Loucy (cell line): ENCODE results near the gene FCHSD2.
"Not testable (repeated sequence)": the region's sequence is repeated elsewhere in the genome, so short reads cannot be mapped to it uniquely, and the experiment has no call there.

Experiments used
- H2AFZ ChIP-seq: fragments of 200-600 bp; sonication (generic); 2 replicates; pipeline ENCODE4 v1.6.0; 2016; ENCODE audit warnings: antibody characterized with exemption, mild to moderate bottlenecking, low read length, moderate library complexity
- H3F3A ChIP-seq: fragments of 200-600 bp; 2 replicates; pipeline ENCODE4 v1.6.0; 2016; ENCODE audit warnings: antibody characterized with exemption, low read depth, mild to moderate bottlenecking
- H3K27me3 ChIP-seq: fragments of 200-600 bp; sonication (generic); 2 replicates; pipeline ENCODE4 v1.6.1; 2014; ENCODE audit warnings: low read length, mild to moderate bottlenecking; ENCODE audit not compliant: insufficient read depth, poor library complexity, severe bottlenecking
- H3K36me3 ChIP-seq: fragments of 200-600 bp; sonication (generic); 2 replicates; pipeline ENCODE4 v1.6.1; 2016; ENCODE audit warnings: low read length; ENCODE audit not compliant: insufficient read depth
- H3K4me1 ChIP-seq: fragments of 200-600 bp; sonication (generic); 2 replicates; pipeline ENCODE4 v1.5.1; 2014; ENCODE audit warnings: low read length, mild to moderate bottlenecking; ENCODE audit not compliant: insufficient read depth, poor library complexity, severe bottlenecking
- H3K4me2 ChIP-seq: fragments of 200-600 bp; sonication (generic); 2 replicates; pipeline ENCODE4 v1.6.0; 2014; ENCODE audit warnings: antibody characterized with exemption, low read length, low read depth, mild to moderate bottlenecking; ENCODE audit not compliant: poor library complexity, severe bottlenecking
- H3K4me3 ChIP-seq: fragments of 200-600 bp; sonication (generic); 2 replicates; pipeline ENCODE4 v1.5.1; 2014; ENCODE audit warnings: low read length, mild to moderate bottlenecking, mixed read lengths; ENCODE audit not compliant: poor library complexity, severe bottlenecking
- H3K79me2 ChIP-seq: fragments of 200-600 bp; sonication (generic); 2 replicates; pipeline ENCODE4 v1.6.1; 2014; ENCODE audit warnings: low read length; ENCODE audit not compliant: insufficient read depth
- H3K9ac ChIP-seq: fragments of 200-600 bp; sonication (generic); 2 replicates; pipeline ENCODE4 v1.6.0; 2014; ENCODE audit warnings: mild to moderate bottlenecking, low read depth, low read length, moderate library complexity; ENCODE audit not compliant: poor library complexity, severe bottlenecking
- H3K9me2 ChIP-seq: fragments of 200-600 bp; sonication (generic); replicated peaks from 2 replicates; pipeline ENCODE4 v1.6.1; 2016; ENCODE audit warnings: low read depth, low read length, mixed read lengths
- H3K9me3 ChIP-seq: fragments of 200-600 bp; sonication (generic); 2 replicates; pipeline ENCODE4 v1.6.1; 2014; ENCODE audit warnings: mild to moderate bottlenecking, antibody characterized with exemption, low read length, low read depth; ENCODE audit not compliant: insufficient read depth
- H4K20me1 ChIP-seq: fragments of 200-600 bp; sonication (generic); 2 replicates; pipeline ENCODE4 v1.6.0; 2014; ENCODE audit warnings: antibody characterized with exemption, low read length, mild to moderate bottlenecking; ENCODE audit not compliant: insufficient read depth, poor library complexity, severe bottlenecking
- CTCF ChIP-seq: fragments of 200-600 bp; sonication (generic); conservative IDR thresholded peaks from 2 replicates; pipeline ENCODE4 v1.5.1; 2014; ENCODE audit warnings: mild to moderate bottlenecking, antibody characterized with exemption, low read length
- EZH2phosphoT487 ChIP-seq: fragments of 200-600 bp; IDR thresholded peaks from 2 replicates; pipeline ENCODE4 v1.6.1; 2018; ENCODE audit warnings: antibody characterized with exemption, mild to moderate bottlenecking, moderate library complexity, borderline replicate concordance

FCHSD2 gene

DNA sequence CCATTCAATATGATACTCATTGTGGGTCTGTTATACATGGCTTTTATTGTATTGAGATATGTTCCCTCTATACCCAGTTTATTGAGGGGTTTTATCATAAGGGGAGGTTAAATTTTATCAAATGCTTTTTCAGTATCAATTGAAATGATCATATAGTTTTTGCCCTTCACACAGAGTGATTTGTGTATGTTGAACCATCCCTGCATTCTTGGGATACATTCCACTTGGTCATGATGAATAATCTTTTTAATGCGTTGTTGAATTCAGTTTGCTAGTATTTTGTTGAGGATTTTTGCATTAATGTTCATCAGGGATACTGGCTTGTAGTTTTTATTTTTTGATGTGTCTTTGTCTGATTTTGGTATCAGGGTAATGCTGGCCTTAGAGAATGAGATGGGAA is 229.9 kb downstream of the FCHSD2 start:
- peaks cover 23% of the 10 kb centered on the region; the same call in 1 of the 2 replicates for H3K9me3 ChIP-seq
- H3K36me3 ChIP-seq, result peaks cover 61% of the 10 kb centered on the region
- no peak overlapping the region for H3K9ac ChIP-seq
- no peaks in the 10 kb centered on the region for H3K9me2 ChIP-seq
- no peak overlapping the region for H2AFZ ChIP-seq
- no peaks in the 10 kb centered on the region for H3K27me3 ChIP-seq
- no peaks in the 10 kb centered on the region for H3F3A ChIP-seq
- no peak for TF ChIP-seq CTCF
- no peak for TF ChIP-seq EZH2phosphoT487
- no peaks in the 10 kb centered on the region for H4K20me1 ChIP-seq
- H3K79me2 ChIP-seq, result peaks cover 27% of the 10 kb centered on the region; the same call in 1 of the 2 replicates
- H3K4me3 ChIP-seq, result no peak overlapping the region
- H3K4me1 ChIP-seq, result no peaks in the 10 kb centered on the region
- no peak overlapping the region for H3K4me2 ChIP-seq

GRCh38 chr11:72909558-72910388 is 232.3 kb downstream of the FCHSD2 start:
- H2AFZ ChIP-seq, H3K4me1 ChIP-seq, H3F3A ChIP-seq, H3K4me2 ChIP-seq, H4K20me1 ChIP-seq, H3K4me3 ChIP-seq, H3K9ac ChIP-seq, H3K9me2 ChIP-seq, H3K27me3 ChIP-seq: not testable (repeated sequence)
- H3K79me2 ChIP-seq, result 0 out of 2 replicates have a peak, but pooled peaks cover 20% of the 10 kb centered on the region
- H3K9me3 ChIP-seq, result peaks cover 23% of the 10 kb centered on the region; the same call in 1 of the 2 replicates
- peaks cover 55% of the 10 kb centered on the region for H3K36me3 ChIP-seq

DNA sequence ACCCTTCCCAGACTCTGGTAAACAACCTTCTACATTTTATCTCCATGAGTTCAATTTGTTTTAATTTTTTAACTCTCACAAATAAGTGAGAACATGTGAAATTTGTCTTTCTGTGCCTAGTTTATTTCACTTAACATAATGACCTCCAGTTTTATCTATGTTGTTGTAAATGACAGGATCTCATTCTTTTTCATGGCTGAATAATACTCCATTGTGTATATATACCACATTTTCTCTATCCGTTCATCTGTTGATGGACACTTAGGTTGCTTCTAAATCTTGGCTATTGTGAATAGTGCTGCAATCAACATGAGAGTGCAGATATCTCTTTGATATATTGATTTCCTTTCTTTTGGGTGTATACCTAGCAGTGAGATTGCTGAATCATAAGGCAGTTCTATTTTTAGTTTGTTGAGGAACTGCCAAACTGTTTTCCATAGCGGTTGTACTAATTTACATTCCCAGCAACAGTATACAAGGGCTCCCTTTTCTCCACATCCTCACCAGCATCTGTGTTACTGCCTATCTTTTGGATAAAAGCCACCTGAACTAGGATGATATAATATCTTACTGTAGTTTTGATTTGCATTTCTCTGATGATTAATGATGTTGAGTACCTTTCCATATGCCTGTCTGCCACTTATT is 234.0 kb downstream of the FCHSD2 start:
- H3K9me3 ChIP-seq, result peaks cover 21% of the 10 kb centered on the region; the same call in 1 of the 2 replicates
- no peak overlapping the region for H3K4me3 ChIP-seq
- 0 out of 2 replicates have a peak, but pooled peaks cover 9% of the 10 kb centered on the region for H3K79me2 ChIP-seq
- no peak overlapping the region for H3K9ac ChIP-seq
- no peaks in the 10 kb centered on the region for H3F3A ChIP-seq
- TF ChIP-seq CTCF (no peak), EZH2phosphoT487 (no peak)
- no peak overlapping the region for H3K4me2 ChIP-seq
- no peaks in the 10 kb centered on the region for H3K9me2 ChIP-seq
- H3K4me1 ChIP-seq, result no peaks in the 10 kb centered on the region
- no peaks in the 10 kb centered on the region for H4K20me1 ChIP-seq
- H3K27me3 ChIP-seq, result no peaks in the 10 kb centered on the region
- peaks cover 49% of the 10 kb centered on the region for H3K36me3 ChIP-seq
- H2AFZ ChIP-seq, result no peak overlapping the region
